ENCODE data around the gene BAK1. TPM values are rescaled to one million over a fixed set of nuclear protein-coding genes. Genes with fewer than 3 reads are reported as not detected.
A peak's percentile ranks its signal among the peaks of the same experiment; 100 is the strongest.

BAK1 gene
- total RNA-seq, 1 experiment from 2014 or later: 31.5 TPM

GRCh38 chr6:33577106-33577535 lies 3.0 kb downstream of the BAK1 start:
- CTCF ChIA-PET: no interaction called here
- H3K4me3 ChIP-seq (ENCODE audit: low read depth in 2 of 2, low read length in 2 of 2): peak overlapping the region in 1 of 2 experiments; percentile 16; a peak in 1 of 4 replicates
- peaks cover 2% of the 10 kb centered on the region; the same call in 1 of the 2 replicates for H3K36me3 ChIP-seq (ENCODE audit: control insufficient read depth, insufficient read depth, low read length)
- DNase-seq (ENCODE audit: low read depth, low spot score): no peak
- peak; percentile 46 for ATAC-seq
- no peaks in the 10 kb centered on the region for H3K27me3 ChIP-seq (ENCODE audit: control insufficient read depth, insufficient read depth, low read length)
- TF ChIP-seq CTCF (IDR thresholded peaks at IDR 0.05) (no peak), REST (IDR thresholded peaks at IDR 0.05; ENCODE audit: insufficient read depth in 1 of 2, low read depth in 2 of 2, low read length in 1 of 2) (no peak), SIN3A (IDR thresholded peaks at IDR 0.05; ENCODE audit: borderline replicate concordance, insufficient read depth, low read depth, low read length) (no peak), TCF7L2 (IDR thresholded peaks at IDR 0.05; ENCODE audit: low read depth, low read length) (no peak)
- H3K4me1 ChIP-seq (ENCODE audit: control insufficient read depth, insufficient read depth, low read length): peaks cover 16% of the 10 kb centered on the region
- in situ Hi-C loops (cut with HindIII; ENCODE audit: low pct_unique_long_range_greater_than_20kb, low sequenced_read_pairs) (no loop called here), intact Hi-C loops (cut with micrococcal nuclease; ENCODE audit: unreplicated experiment) (loop anchor here (10.0 kb wide), 1 partner anchor 122 kb away; the partner anchor contains the start of gene ZBTB9)
- peak overlapping the region; percentile 66 for H3K27ac ChIP-seq (ENCODE audit: low read length)
- BruUV-seq (replicated peaks): no TSS peak
- POLR2A ChIA-PET: interaction anchor here (0.5 kb wide), 1 partner anchor 151 kb away, joined by 3 read pairs; no protein-coding TSS in a partner anchor
- H3K9me3 ChIP-seq (ENCODE audit: control insufficient read depth, insufficient read depth, low read depth, low read length): no peaks in the 10 kb centered on the region

- ChIA-PET POLR2A (interaction anchor here (0.9 kb wide), 1 partner anchor 25 kb away, joined by 8 read pairs; no protein-coding TSS in a partner anchor), CTCF (no interaction called here)
- Histone ChIP-seq H3K4me3 (ENCODE audit: low read depth in 2 of 2, low read length in 2 of 2) (0 out of 4 replicates have a peak overlapping the region, but pooled peaks of 1 of the 2 experiments have one; percentile 16), H3K27me3 (ENCODE audit: control insufficient read depth, insufficient read depth, low read length) (no peaks in the 10 kb centered on the region), H3K36me3 (ENCODE audit: control insufficient read depth, insufficient read depth, low read length) (peaks cover 2% of the 10 kb centered on the region; the same call in 1 of the 2 replicates), H3K4me1 (ENCODE audit: control insufficient read depth, insufficient read depth, low read length) (peaks cover 16% of the 10 kb centered on the region), H3K27ac (ENCODE audit: low read length) (peak overlapping the region; percentile 66), H3K9me3 (ENCODE audit: control insufficient read depth, insufficient read depth, low read depth, low read length) (no peaks in the 10 kb centered on the region)
- TF ChIP-seq SIN3A (IDR thresholded peaks at IDR 0.05; ENCODE audit: borderline replicate concordance, insufficient read depth, low read depth, low read length): no peak
- TSS peak; percentile 59 for BruUV-seq (replicated peaks)
- ATAC-seq (no peak), DNase-seq (ENCODE audit: low read depth, low spot score) (no peak)
- in situ Hi-C loops (cut with HindIII; ENCODE audit: low pct_unique_long_range_greater_than_20kb, low sequenced_read_pairs) (no loop called here), intact Hi-C loops (cut with micrococcal nuclease; ENCODE audit: unreplicated experiment) (loop anchor here (10.0 kb wide), 1 partner anchor 122 kb away; the partner anchor contains the start of gene ZBTB9)
Measured at GRCh38 chr6:33576668-33577067, 3.4 kb downstream of the BAK1 start.

GRCh38 chr6:33575211-33575610 lies 4.9 kb downstream of the BAK1 start:
- peaks cover 2% of the 10 kb centered on the region; the same call in 1 of the 2 replicates for H3K36me3 ChIP-seq (ENCODE audit: control insufficient read depth, insufficient read depth, low read length)

More at GRCh38 chr6:33575211-33575610, 4.9 kb downstream of the BAK1 start:
- POLR2A ChIA-PET: no interaction called here
- TF ChIP-seq CTCF (IDR thresholded peaks at IDR 0.05) (no peak), REST (IDR thresholded peaks at IDR 0.05; ENCODE audit: insufficient read depth in 1 of 2, low read depth in 2 of 2, low read length in 1 of 2) (no peak), TCF7L2 (IDR thresholded peaks at IDR 0.05; ENCODE audit: low read depth, low read length) (no peak), POLR2AphosphoS5 (IDR thresholded peaks at IDR 0.05; ENCODE audit: low read depth, low read length) (no peak), SIN3A (IDR thresholded peaks at IDR 0.05; ENCODE audit: borderline replicate concordance, insufficient read depth, low read depth, low read length) (no peak)
- H3K9me3 ChIP-seq (ENCODE audit: control insufficient read depth, insufficient read depth, low read depth, low read length): no peaks in the 10 kb centered on the region
- DNase-seq (ENCODE audit: low read depth, low spot score) (no peak), ATAC-seq (no peak)
- CTCF ChIA-PET: interaction anchor here (0.5 kb wide), 1 partner anchor 105 kb away, joined by 7 read pairs; no protein-coding TSS in a partner anchor
- H3K27me3 ChIP-seq (ENCODE audit: control insufficient read depth, insufficient read depth, low read length): no peaks in the 10 kb centered on the region
- H3K27ac ChIP-seq (ENCODE audit: low read length): no peak overlapping the region
- no TSS peak for BruUV-seq (replicated peaks)
- H3K4me3 ChIP-seq (ENCODE audit: low read depth in 2 of 2, low read length in 2 of 2): no peak overlapping the region
- peaks cover 19% of the 10 kb centered on the region for H3K4me1 ChIP-seq (ENCODE audit: control insufficient read depth, insufficient read depth, low read length)
- intact Hi-C loops (cut with micrococcal nuclease; ENCODE audit: unreplicated experiment): loop anchor here (10.0 kb wide), 1 partner anchor 120 kb away; the partner anchor contains the start of gene ZBTB9
- in situ Hi-C loops (cut with HindIII; ENCODE audit: low pct_unique_long_range_greater_than_20kb, low sequenced_read_pairs): no loop called here
